Measurements from ENCODE around the gene GRIP1.

GRIP1 gene

GRCh38 chr12:66678338-66679275 is at the start of gene GRIP1:
GRIP1 (minus strand) TSS chr12:66679076; CDS start chr12:66678904, 172 bp downstream.
- no peak for DNase-seq

- DNase-seq, result no peak
Measured at GRCh38 chr12:66726556-66726955, 47.7 kb upstream of the GRIP1 start.

- no peak for DNase-seq
Measured at GRCh38 chr12:66725031-66725430, 46.2 kb upstream of the GRIP1 start.

GRCh38 chr12:66724616-66725015 is 45.7 kb upstream of the GRIP1 start:
- no peak for DNase-seq

- no peak for DNase-seq
Measured at GRCh38 chr12:66724026-66724425, 45.1 kb upstream of the GRIP1 start.

GRCh38 chr12:66719862-66720261 is 41.0 kb upstream of the GRIP1 start:
- DNase-seq, result no peak

- DNase-seq, result no peak
Measured at GRCh38 chr12:66717036-66717673, 38.3 kb upstream of the GRIP1 start.

- no peak for DNase-seq
Measured at GRCh38 chr12:66716522-66716921, 37.6 kb upstream of the GRIP1 start.

GRCh38 chr12:66714709-66715108 is 35.8 kb upstream of the GRIP1 start:
- no peak for DNase-seq

GRCh38 chr12:66713984-66714383 is 35.1 kb upstream of the GRIP1 start:
- no peak for DNase-seq

- DNase-seq, result no peak
Measured at GRCh38 chr12:66709893-66710292, 31.0 kb upstream of the GRIP1 start.

- DNase-seq, result no peak
Measured at GRCh38 chr12:66709457-66709773, 30.5 kb upstream of the GRIP1 start.

- DNase-seq, result no peak
Measured at GRCh38 chr12:66708704-66709456, 30.0 kb upstream of the GRIP1 start.

GRCh38 chr12:66707002-66707697 is 28.3 kb upstream of the GRIP1 start:
- DNase-seq, result no peak

GRCh38 chr12:66699738-66700482 is 21.0 kb upstream of the GRIP1 start:
- no peak for DNase-seq

- DNase-seq, result no peak
Measured at GRCh38 chr12:66698558-66698957, 19.7 kb upstream of the GRIP1 start.

- no peak for DNase-seq
Measured at GRCh38 chr12:66697404-66697803, 18.5 kb upstream of the GRIP1 start.

GRCh38 chr12:66694666-66695613 is 16.1 kb upstream of the GRIP1 start:
- no peak for DNase-seq

GRCh38 chr12:66693901-66694513 is 15.1 kb upstream of the GRIP1 start:
- no peak for DNase-seq

- DNase-seq, result no peak
Measured at GRCh38 chr12:66692986-66693385, 14.1 kb upstream of the GRIP1 start.

- no peak for DNase-seq
Measured at GRCh38 chr12:66692170-66692569, 13.3 kb upstream of the GRIP1 start.
